NT2/D1 (cell line): ENCODE data around the gene OTUD6A.
"Not testable (repeated sequence)": the region's sequence is repeated elsewhere in the genome, so short reads cannot be mapped to it uniquely, and the experiment has no call there.

ENCODE experiments used
- SUZ12 ChIP-seq: IDR thresholded peaks from 2 replicates; pipeline ENCODE4 v1.6.1; 2011; ENCODE audit not compliant: insufficient read length, insufficient read depth; ENCODE audit errors: extremely low read depth
- YY1 ChIP-seq: IDR thresholded peaks from 2 replicates; pipeline ENCODE4 v1.6.1; 2011; ENCODE audit not compliant: insufficient read length, insufficient read depth
- ZNF274 ChIP-seq: IDR thresholded peaks from 2 replicates; pipeline ENCODE4 v1.6.1; 2011; ENCODE audit warnings: mild to moderate bottlenecking, low read depth, low read length

- TF ChIP-seq SUZ12, YY1, ZNF274: not testable (repeated sequence)
Observed at GRCh38 chrX:70111436-70112026, 49.3 kb downstream of the OTUD6A start.
